ENCODE results near the gene CSNK1D.

DNA sequence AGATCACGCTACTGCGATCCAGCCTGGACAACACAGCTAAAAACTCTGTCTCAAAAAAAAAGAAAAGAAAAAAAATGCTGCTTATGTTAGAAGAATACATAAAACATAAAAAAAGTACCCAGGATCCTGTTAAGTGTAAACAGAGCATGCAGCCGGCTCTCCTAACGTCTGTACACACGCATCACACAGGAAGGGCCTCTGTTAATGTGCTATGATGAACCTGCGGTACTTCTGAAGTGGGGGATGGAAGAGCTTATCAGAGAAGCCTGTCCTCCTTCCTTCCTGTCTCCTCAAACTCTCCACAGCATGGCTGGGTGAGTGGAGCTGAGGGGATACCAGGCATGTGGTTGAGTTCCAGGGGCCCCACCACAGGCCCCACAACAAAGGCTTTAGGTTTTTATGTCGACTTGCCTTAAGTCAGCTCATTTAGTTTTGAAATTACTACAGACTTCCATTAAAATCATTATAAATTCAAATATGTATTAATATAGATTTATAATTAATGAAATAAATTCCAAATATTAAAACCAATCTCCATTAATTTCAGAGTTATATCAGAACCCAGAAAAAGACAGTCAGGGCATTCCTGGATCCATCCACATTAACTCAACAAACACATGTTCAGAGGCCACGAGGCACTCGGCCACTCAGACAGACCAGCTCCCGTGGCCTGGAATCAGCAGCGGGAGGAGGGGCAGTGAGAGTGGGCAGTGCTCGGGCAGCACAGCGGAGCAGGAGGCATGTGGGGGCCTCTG is 72.6 kb downstream of the CSNK1D start:
- TF ChIP-seq, protein P1, sequence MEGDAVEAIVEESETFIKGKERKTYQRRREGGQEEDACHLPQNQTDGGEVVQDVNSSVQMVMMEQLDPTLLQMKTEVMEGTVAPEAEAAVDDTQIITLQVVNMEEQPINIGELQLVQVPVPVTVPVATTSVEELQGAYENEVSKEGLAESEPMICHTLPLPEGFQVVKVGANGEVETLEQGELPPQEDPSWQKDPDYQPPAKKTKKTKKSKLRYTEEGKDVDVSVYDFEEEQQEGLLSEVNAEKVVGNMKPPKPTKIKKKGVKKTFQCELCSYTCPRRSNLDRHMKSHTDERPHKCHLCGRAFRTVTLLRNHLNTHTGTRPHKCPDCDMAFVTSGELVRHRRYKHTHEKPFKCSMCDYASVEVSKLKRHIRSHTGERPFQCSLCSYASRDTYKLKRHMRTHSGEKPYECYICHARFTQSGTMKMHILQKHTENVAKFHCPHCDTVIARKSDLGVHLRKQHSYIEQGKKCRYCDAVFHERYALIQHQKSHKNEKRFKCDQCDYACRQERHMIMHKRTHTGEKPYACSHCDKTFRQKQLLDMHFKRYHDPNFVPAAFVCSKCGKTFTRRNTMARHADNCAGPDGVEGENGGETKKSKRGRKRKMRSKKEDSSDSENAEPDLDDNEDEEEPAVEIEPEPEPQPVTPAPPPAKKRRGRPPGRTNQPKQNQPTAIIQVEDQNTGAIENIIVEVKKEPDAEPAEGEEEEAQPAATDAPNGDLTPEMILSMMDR (IDR thresholded peaks at IDR 0.05; ENCODE audit: poor library complexity, severe bottlenecking), result no peak
- TF ChIP-seq EP300 (conservative IDR thresholded peaks at IDR 0.05; ENCODE audit: poor library complexity, severe bottlenecking) (no peak), EZH2 (IDR thresholded peaks at IDR 0.05; ENCODE audit: borderline replicate concordance, insufficient read depth, low read length, poor library complexity, severe bottlenecking) (no peak), MXI1 (conservative IDR thresholded peaks at IDR 0.05; ENCODE audit: poor library complexity, severe bottlenecking) (no peak), POLR2AphosphoS5 (IDR thresholded peaks at IDR 0.05) (no peak), RAD21 (conservative IDR thresholded peaks at IDR 0.05) (no peak), SMC3 (conservative IDR thresholded peaks at IDR 0.05; ENCODE audit: poor library complexity) (no peak), TAF1 (IDR thresholded peaks at IDR 0.05; ENCODE audit: low read depth) (no peak)
- TF ChIP-seq, protein P2, sequence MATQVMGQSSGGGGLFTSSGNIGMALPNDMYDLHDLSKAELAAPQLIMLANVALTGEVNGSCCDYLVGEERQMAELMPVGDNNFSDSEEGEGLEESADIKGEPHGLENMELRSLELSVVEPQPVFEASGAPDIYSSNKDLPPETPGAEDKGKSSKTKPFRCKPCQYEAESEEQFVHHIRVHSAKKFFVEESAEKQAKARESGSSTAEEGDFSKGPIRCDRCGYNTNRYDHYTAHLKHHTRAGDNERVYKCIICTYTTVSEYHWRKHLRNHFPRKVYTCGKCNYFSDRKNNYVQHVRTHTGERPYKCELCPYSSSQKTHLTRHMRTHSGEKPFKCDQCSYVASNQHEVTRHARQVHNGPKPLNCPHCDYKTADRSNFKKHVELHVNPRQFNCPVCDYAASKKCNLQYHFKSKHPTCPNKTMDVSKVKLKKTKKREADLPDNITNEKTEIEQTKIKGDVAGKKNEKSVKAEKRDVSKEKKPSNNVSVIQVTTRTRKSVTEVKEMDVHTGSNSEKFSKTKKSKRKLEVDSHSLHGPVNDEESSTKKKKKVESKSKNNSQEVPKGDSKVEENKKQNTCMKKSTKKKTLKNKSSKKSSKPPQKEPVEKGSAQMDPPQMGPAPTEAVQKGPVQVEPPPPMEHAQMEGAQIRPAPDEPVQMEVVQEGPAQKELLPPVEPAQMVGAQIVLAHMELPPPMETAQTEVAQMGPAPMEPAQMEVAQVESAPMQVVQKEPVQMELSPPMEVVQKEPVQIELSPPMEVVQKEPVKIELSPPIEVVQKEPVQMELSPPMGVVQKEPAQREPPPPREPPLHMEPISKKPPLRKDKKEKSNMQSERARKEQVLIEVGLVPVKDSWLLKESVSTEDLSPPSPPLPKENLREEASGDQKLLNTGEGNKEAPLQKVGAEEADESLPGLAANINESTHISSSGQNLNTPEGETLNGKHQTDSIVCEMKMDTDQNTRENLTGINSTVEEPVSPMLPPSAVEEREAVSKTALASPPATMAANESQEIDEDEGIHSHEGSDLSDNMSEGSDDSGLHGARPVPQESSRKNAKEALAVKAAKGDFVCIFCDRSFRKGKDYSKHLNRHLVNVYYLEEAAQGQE (IDR thresholded peaks at IDR 0.05; ENCODE audit: borderline replicate concordance), result no peak

All from neural cell (in vitro differentiated cells).